ENCODE results near the gene ATP5IF1. TPM values are rescaled to one million over a fixed set of nuclear protein-coding genes. Genes with fewer than 3 reads are reported as not detected.

Gene ATP5IF1
- total and polyA plus RNA-seq, 2 of the 13 experiments (the other 11 are each of a cell fraction or from before 2014, with no cell fraction given), result 97.7 to 131 TPM

DNA sequence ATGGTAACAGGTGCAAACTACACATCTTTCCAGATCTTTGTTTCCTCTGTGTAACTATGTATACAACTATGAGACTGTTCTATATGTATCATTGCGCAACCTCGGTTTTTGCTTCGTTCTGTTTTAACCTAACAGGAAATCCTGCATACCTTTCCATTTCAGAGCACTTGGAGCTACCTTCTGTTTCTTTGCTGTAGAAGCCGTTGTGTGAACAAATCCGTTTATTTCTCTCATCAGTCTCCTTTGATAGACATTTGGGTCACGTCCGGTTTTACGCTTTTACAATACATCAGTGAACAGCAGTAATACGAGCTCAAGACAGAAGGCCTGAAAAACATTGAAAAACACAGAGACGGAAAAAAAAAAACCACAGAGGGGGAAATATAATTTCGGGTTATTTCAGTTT lies 10.5 kb downstream of the ATP5IF1 start (continued):
- TF ChIP-seq ZNF724P (CRISPR knock-in tag; IDR thresholded peaks at IDR 0.05; ENCODE audit: borderline replicate concordance) (no peak), FOXJ3 (CRISPR knock-in tag; IDR thresholded peaks at IDR 0.05; ENCODE audit: borderline replicate concordance) (0 out of 2 replicates have a peak, but pooled peaks have one; percentile 26), TARDBP (CRISPR knock-in tag; IDR thresholded peaks at IDR 0.05) (0 out of 2 replicates have a peak, but pooled peaks have one; percentile 33), HMG20A (CRISPR knock-in tag; IDR thresholded peaks at IDR 0.05; ENCODE audit: borderline replicate concordance) (0 out of 2 replicates have a peak, but pooled peaks have one; percentile 40), ZEB1 (IDR thresholded peaks at IDR 0.05; ENCODE audit: insufficient replicate concordance, low read depth) (peak; percentile 34), ELF3 (CRISPR knock-in tag; IDR thresholded peaks at IDR 0.05) (peak; percentile 92), HCFC1 (IDR thresholded peaks at IDR 0.05; ENCODE audit: low read depth, low read length) (no peak), NR2F1 (CRISPR knock-in tag; IDR thresholded peaks at IDR 0.05) (no peak), ADNP (CRISPR knock-in tag; IDR thresholded peaks at IDR 0.05) (no peak), ZNF337 (CRISPR knock-in tag; IDR thresholded peaks at IDR 0.05; ENCODE audit: borderline replicate concordance, low read depth) (no peak), PHF20 (CRISPR knock-in tag; IDR thresholded peaks at IDR 0.05) (no peak; the same call in 1 of the 2 replicates), MXD4 (CRISPR knock-in tag; IDR thresholded peaks at IDR 0.05) (peak; percentile 53; the same call in 1 of the 2 replicates), GTF3A (CRISPR knock-in tag; conservative IDR thresholded peaks at IDR 0.05) (no peak)
- TF ChIP-seq, protein P1, sequence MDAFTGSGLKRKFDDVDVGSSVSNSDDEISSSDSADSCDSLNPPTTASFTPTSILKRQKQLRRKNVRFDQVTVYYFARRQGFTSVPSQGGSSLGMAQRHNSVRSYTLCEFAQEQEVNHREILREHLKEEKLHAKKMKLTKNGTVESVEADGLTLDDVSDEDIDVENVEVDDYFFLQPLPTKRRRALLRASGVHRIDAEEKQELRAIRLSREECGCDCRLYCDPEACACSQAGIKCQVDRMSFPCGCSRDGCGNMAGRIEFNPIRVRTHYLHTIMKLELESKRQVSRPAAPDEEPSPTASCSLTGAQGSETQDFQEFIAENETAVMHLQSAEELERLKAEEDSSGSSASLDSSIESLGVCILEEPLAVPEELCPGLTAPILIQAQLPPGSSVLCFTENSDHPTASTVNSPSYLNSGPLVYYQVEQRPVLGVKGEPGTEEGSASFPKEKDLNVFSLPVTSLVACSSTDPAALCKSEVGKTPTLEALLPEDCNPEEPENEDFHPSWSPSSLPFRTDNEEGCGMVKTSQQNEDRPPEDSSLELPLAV (CRISPR knock-in tag; conservative IDR thresholded peaks at IDR 0.05; ENCODE audit: low read depth), result no peak
- TF ChIP-seq, protein P2, sequence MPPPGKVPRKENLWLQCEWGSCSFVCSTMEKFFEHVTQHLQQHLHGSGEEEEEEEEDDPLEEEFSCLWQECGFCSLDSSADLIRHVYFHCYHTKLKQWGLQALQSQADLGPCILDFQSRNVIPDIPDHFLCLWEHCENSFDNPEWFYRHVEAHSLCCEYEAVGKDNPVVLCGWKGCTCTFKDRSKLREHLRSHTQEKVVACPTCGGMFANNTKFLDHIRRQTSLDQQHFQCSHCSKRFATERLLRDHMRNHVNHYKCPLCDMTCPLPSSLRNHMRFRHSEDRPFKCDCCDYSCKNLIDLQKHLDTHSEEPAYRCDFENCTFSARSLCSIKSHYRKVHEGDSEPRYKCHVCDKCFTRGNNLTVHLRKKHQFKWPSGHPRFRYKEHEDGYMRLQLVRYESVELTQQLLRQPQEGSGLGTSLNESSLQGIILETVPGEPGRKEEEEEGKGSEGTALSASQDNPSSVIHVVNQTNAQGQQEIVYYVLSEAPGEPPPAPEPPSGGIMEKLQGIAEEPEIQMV (CRISPR knock-in tag; IDR thresholded peaks at IDR 0.05; ENCODE audit: low read depth), result no peak
- TF ChIP-seq, protein P3, sequence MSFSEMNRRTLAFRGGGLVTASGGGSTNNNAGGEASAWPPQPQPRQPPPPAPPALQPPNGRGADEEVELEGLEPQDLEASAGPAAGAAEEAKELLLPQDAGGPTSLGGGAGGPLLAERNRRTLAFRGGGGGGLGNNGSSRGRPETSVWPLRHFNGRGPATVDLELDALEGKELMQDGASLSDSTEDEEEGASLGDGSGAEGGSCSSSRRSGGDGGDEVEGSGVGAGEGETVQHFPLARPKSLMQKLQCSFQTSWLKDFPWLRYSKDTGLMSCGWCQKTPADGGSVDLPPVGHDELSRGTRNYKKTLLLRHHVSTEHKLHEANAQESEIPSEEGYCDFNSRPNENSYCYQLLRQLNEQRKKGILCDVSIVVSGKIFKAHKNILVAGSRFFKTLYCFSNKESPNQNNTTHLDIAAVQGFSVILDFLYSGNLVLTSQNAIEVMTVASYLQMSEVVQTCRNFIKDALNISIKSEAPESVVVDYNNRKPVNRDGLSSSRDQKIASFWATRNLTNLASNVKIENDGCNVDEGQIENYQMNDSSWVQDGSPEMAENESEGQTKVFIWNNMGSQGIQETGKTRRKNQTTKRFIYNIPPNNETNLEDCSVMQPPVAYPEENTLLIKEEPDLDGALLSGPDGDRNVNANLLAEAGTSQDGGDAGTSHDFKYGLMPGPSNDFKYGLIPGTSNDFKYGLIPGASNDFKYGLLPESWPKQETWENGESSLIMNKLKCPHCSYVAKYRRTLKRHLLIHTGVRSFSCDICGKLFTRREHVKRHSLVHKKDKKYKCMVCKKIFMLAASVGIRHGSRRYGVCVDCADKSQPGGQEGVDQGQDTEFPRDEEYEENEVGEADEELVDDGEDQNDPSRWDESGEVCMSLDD (CRISPR knock-in tag; IDR thresholded peaks at IDR 0.05; ENCODE audit: borderline replicate concordance), result no peak
- TF ChIP-seq, protein P4, sequence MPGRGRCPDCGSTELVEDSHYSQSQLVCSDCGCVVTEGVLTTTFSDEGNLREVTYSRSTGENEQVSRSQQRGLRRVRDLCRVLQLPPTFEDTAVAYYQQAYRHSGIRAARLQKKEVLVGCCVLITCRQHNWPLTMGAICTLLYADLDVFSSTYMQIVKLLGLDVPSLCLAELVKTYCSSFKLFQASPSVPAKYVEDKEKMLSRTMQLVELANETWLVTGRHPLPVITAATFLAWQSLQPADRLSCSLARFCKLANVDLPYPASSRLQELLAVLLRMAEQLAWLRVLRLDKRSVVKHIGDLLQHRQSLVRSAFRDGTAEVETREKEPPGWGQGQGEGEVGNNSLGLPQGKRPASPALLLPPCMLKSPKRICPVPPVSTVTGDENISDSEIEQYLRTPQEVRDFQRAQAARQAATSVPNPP (CRISPR knock-in tag; IDR thresholded peaks at IDR 0.05), result no peak
- TF ChIP-seq, protein P5, sequence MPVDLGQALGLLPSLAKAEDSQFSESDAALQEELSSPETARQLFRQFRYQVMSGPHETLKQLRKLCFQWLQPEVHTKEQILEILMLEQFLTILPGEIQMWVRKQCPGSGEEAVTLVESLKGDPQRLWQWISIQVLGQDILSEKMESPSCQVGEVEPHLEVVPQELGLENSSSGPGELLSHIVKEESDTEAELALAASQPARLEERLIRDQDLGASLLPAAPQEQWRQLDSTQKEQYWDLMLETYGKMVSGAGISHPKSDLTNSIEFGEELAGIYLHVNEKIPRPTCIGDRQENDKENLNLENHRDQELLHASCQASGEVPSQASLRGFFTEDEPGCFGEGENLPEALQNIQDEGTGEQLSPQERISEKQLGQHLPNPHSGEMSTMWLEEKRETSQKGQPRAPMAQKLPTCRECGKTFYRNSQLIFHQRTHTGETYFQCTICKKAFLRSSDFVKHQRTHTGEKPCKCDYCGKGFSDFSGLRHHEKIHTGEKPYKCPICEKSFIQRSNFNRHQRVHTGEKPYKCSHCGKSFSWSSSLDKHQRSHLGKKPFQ (CRISPR knock-in tag; IDR thresholded peaks at IDR 0.05; ENCODE audit: insufficient replicate concordance), result no peak
- TF ChIP-seq, protein P6, sequence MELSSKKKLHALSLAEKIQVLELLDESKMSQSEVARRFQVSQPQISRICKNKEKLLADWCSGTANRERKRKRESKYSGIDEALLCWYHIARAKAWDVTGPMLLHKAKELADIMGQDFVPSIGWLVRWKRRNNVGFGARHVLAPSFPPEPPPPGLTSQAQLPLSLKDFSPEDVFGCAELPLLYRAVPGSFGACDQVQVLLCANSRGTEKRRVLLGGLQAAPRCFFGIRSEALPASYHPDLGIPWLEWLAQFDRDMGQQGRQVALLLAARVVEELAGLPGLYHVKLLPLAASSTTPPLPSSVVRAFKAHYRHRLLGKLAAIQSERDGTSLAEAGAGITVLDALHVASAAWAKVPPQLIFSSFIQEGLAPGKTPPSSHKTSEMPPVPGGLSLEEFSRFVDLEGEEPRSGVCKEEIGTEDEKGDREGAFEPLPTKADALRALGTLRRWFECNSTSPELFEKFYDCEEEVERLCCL (CRISPR knock-in tag; IDR thresholded peaks at IDR 0.05; ENCODE audit: borderline replicate concordance), result no peak

Measured in HepG2 (cell line).